ENCODE results near the gene CCDC149. TPM values are rescaled to one million over a fixed set of nuclear protein-coding genes. Genes with fewer than 3 reads are reported as not detected.

CCDC149 gene
- total RNA-seq, 4 donors from 2014 or later = 2.8 to 10.0 (median 4.8) TPM

DNA sequence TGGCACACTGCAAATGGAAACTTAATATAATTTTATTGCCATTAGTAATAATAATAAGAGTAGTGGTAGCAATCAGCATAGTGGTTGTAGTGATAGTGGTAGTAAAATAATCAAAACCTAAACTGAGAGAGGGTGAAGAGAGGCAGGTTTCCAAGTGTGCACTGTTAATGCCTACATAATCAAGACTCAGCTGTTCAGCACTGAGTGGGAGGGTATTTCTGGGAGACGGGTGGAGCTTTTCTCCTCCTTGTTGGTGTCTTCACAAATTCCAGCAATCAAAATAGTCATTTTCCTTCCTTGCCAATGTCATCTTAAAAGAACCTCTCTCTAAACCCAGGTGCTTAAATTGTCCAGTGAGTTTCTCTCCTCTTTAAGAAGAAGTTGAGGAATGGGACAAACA is 18.6 kb downstream of the CCDC149 start:
- Histone ChIP-seq H3K27me3 (no peaks in the 10 kb centered on the region), H3K36me3 (no peaks in the 10 kb centered on the region), H3K4me3 (no peak overlapping the region), H3K9me3 (no peaks in the 10 kb centered on the region), H3K27ac (no peak overlapping the region), H3K4me1 (no peaks in the 10 kb centered on the region)
- DNase-seq = no peak
- intact Hi-C loops (cut with DNase I; ENCODE audit: low total_unique reads) (no loop called here), in situ Hi-C loops (cut with MboI; ENCODE audit: low sequenced_read_pairs in 4 of 4) (no loop called here)
- no peak for TF ChIP-seq POLR2A (IDR thresholded peaks at IDR 0.05)
- TF ChIP-seq, protein P1, sequence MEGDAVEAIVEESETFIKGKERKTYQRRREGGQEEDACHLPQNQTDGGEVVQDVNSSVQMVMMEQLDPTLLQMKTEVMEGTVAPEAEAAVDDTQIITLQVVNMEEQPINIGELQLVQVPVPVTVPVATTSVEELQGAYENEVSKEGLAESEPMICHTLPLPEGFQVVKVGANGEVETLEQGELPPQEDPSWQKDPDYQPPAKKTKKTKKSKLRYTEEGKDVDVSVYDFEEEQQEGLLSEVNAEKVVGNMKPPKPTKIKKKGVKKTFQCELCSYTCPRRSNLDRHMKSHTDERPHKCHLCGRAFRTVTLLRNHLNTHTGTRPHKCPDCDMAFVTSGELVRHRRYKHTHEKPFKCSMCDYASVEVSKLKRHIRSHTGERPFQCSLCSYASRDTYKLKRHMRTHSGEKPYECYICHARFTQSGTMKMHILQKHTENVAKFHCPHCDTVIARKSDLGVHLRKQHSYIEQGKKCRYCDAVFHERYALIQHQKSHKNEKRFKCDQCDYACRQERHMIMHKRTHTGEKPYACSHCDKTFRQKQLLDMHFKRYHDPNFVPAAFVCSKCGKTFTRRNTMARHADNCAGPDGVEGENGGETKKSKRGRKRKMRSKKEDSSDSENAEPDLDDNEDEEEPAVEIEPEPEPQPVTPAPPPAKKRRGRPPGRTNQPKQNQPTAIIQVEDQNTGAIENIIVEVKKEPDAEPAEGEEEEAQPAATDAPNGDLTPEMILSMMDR (IDR thresholded peaks at IDR 0.05 in 4 of 5, conservative IDR thresholded peaks at IDR 0.05 in 1 of 5) = no peak
- ATAC-seq = no peak

DNA sequence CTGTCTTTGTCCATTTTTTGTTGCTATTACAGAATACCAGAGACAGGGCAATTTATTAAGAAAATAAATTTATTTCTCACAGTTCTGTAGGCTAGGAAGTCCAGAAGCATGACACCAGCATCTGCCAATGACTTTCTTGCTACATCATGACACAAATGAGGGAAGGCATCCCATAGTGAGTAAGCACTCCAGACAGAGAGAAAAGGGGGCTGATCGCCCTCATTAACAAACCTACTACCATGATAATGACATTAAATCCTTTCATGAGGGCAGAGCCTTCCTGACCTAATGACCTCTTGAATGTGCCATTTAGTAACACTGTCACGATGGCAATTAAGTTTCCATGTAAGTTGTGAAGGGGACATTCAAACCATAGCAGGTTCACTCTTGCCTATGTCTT is 20.1 kb downstream of the CCDC149 start:
- no peaks in the 10 kb centered on the region for H3K27me3 ChIP-seq
- in situ Hi-C loops (cut with MboI; ENCODE audit: low sequenced_read_pairs in 4 of 4) = no loop called here
- TF ChIP-seq, protein P1 (IDR thresholded peaks at IDR 0.05 in 4 of 5, conservative IDR thresholded peaks at IDR 0.05 in 1 of 5) = no peak
- TF ChIP-seq POLR2A (IDR thresholded peaks at IDR 0.05) = no peak
- H3K4me3 ChIP-seq = no peak overlapping the region
- no peaks in the 10 kb centered on the region for H3K9me3 ChIP-seq
- no peaks in the 10 kb centered on the region for H3K36me3 ChIP-seq
- intact Hi-C loops (cut with DNase I; ENCODE audit: low total_unique reads) = no loop called here
- no peak overlapping the region for H3K27ac ChIP-seq
- no peaks in the 10 kb centered on the region for H3K4me1 ChIP-seq
- DNase-seq (no peak), ATAC-seq (no peak)

DNA sequence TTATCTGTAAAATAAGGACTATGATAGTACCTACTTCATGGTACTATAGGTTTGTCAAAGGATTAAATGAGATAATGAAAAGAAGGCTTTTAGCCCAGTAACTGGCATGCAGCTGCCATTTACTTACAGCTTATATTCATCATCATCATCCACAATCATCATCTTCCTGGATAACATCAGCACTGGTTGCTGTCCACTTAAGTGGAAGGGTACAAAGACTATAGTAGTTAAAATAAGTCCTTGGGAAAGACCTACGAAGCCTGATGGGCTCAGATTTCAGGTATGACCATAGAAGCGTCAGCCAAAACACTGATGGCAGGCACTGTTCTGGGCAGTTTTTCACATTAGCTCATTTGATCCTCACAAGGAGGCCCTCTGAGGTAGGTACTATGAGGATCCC is 20.6 kb downstream of the CCDC149 start:
- TF ChIP-seq, protein P1 (IDR thresholded peaks at IDR 0.05 in 4 of 5, conservative IDR thresholded peaks at IDR 0.05 in 1 of 5) = no peak
- no peak for TF ChIP-seq POLR2A (IDR thresholded peaks at IDR 0.05)

DNA sequence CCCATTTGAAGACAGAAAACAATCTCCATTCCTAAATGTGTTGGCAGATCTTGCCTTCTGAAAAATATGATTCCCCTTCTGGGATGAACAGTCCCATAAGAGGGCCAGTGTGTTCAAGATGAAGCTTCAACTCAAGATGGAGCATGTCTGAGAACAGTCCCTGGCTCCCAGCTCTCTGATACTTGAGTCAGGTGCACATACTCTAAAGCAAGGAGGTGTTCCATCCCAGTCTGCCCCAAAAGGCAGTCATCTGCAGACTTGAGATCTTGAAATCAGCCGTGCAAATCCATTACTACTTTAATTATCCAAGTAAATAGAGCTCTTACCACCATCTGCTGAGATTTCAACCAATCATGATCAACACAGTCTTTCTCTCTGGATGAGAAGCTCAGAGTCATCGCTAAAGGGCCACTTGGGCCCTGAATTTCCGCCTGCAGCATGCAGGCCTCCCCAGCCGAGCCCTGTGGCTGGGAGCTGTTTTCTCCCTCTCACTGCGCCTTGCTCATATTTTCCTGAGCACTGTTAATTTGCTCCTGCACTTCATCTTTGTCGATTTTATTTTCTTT is 22.2 kb downstream of the CCDC149 start:
- intact Hi-C loops (cut with DNase I; ENCODE audit: low total_unique reads) = no loop called here
- no peak for TF ChIP-seq POLR2A (IDR thresholded peaks at IDR 0.05)
- TF ChIP-seq, protein P1 (IDR thresholded peaks at IDR 0.05 in 4 of 5, conservative IDR thresholded peaks at IDR 0.05 in 1 of 5) = no peak
- no peak for DNase-seq
- in situ Hi-C loops (cut with MboI; ENCODE audit: low sequenced_read_pairs in 4 of 4) = no loop called here
- Histone ChIP-seq H3K27ac (no peak overlapping the region), H3K4me3 (no peak overlapping the region), H3K27me3 (no peaks in the 10 kb centered on the region), H3K9me3 (no peaks in the 10 kb centered on the region), H3K36me3 (no peaks in the 10 kb centered on the region), H3K4me1 (no peaks in the 10 kb centered on the region)
- no peak for ATAC-seq

More for the DNA sequence above, 20.6 kb downstream of the CCDC149 start:
- Histone ChIP-seq H3K9me3 (no peaks in the 10 kb centered on the region), H3K4me3 (no peak overlapping the region), H3K36me3 (no peaks in the 10 kb centered on the region), H3K27ac (no peak overlapping the region), H3K4me1 (no peaks in the 10 kb centered on the region), H3K27me3 (no peaks in the 10 kb centered on the region)
- no peak for ATAC-seq
- in situ Hi-C loops (cut with MboI; ENCODE audit: low sequenced_read_pairs in 4 of 4) = no loop called here
- intact Hi-C loops (cut with DNase I; ENCODE audit: low total_unique reads) = no loop called here
- DNase-seq = no peak

DNA sequence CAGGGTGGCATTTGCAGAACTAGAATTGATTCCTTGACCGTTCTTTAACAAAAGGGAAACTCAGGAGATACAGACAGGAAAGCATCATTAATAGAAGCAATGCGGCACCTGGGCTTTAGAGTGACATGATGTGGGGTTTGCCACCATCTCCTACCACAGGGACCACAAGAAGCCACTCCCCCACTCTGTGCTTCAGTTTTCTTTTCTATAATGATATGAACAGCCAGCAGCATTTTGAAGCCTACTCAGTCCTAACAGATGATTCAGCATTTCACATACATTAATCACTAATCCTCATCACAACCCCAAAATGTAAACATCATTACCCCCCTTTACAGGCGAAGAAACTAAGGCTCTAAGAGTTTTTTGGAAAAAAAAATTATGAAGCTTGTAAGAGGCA is 22.9 kb downstream of the CCDC149 start:
- intact Hi-C loops (cut with DNase I; ENCODE audit: low total_unique reads) (no loop called here), in situ Hi-C loops (cut with MboI; ENCODE audit: low sequenced_read_pairs in 4 of 4) (no loop called here)
- H3K9me3 ChIP-seq = no peaks in the 10 kb centered on the region
- no peak overlapping the region for H3K4me3 ChIP-seq
- no peak for ATAC-seq
- DNase-seq = no peak
- no peak overlapping the region for H3K27ac ChIP-seq
- no peaks in the 10 kb centered on the region for H3K4me1 ChIP-seq
- TF ChIP-seq, protein P1 (IDR thresholded peaks at IDR 0.05 in 4 of 5, conservative IDR thresholded peaks at IDR 0.05 in 1 of 5) = no peak
- TF ChIP-seq POLR2A (IDR thresholded peaks at IDR 0.05) = no peak
- H3K27me3 ChIP-seq = no peaks in the 10 kb centered on the region
- H3K36me3 ChIP-seq = no peaks in the 10 kb centered on the region
